ENCODE data around the gene DLG2. TPM values are rescaled to one million over a fixed set of nuclear protein-coding genes. Genes with fewer than 3 reads are reported as not detected.

Gene DLG2
- total RNA-seq, 4 donors from 2014 or later = 37.9 to 71.5 (median 44.9) TPM

DNA sequence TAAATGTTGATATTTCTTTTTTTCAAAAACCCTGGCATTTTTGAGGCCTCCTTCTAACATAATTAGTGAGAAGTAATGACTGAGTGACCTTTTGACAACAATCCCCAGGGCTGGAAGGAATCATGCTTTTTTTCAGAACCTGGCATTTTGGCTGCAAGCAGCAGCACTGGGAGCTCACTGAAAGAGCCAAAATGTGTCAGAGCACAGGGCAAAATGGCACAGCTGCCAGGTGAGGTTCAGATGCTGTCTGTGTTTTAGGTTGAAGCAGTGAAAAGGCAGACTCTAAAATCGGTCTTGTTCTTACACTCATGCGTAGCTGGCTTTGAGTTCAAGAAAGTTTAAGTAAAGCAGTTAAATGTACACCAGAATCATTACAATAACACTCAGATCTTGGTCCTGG, 1063.8 kb downstream of the DLG2 start:
- Histone ChIP-seq H3K4me1 (no peaks in the 10 kb centered on the region), H3K27me3 (no peaks in the 10 kb centered on the region), H3K9me3 (no peaks in the 10 kb centered on the region), H3K36me3 (no peaks in the 10 kb centered on the region), H3K27ac (no peak overlapping the region), H3K4me3 (no peak overlapping the region)
- 91% methylated on average over 2 of the region's 2 CpGs for WGBS
- no peak for DNase-seq (ENCODE audit: low spot score in 2 of 2)
- TF ChIP-seq POLR2AphosphoS5 (IDR thresholded peaks at IDR 0.05) (no peak), POLR2A (IDR thresholded peaks at IDR 0.05) (no peak), EP300 (IDR thresholded peaks at IDR 0.05) (no peak)
- TF ChIP-seq, protein P1, sequence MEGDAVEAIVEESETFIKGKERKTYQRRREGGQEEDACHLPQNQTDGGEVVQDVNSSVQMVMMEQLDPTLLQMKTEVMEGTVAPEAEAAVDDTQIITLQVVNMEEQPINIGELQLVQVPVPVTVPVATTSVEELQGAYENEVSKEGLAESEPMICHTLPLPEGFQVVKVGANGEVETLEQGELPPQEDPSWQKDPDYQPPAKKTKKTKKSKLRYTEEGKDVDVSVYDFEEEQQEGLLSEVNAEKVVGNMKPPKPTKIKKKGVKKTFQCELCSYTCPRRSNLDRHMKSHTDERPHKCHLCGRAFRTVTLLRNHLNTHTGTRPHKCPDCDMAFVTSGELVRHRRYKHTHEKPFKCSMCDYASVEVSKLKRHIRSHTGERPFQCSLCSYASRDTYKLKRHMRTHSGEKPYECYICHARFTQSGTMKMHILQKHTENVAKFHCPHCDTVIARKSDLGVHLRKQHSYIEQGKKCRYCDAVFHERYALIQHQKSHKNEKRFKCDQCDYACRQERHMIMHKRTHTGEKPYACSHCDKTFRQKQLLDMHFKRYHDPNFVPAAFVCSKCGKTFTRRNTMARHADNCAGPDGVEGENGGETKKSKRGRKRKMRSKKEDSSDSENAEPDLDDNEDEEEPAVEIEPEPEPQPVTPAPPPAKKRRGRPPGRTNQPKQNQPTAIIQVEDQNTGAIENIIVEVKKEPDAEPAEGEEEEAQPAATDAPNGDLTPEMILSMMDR (IDR thresholded peaks at IDR 0.05) = no peak

DNA sequence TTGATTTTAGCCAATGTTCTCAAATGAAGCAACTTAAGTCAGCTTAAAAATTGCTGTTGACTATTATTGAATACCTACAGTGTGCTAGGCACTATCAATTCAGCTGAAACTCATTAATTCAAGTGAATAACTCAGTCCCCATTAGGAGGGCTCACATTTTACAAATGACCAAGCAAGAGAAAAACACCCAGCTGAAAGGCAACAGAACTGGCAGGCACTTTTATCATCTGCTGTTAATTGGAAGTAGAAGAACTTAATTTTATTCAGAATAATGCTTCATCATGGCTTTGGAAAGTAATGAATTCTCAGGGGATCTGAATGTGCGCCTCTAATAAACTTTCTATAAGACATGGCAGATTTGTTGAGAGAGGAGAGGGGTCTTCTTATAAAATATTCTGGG, 1066.9 kb downstream of the DLG2 start:
- Histone ChIP-seq H3K27ac (no peak overlapping the region), H3K27me3 (no peaks in the 10 kb centered on the region), H3K4me1 (no peaks in the 10 kb centered on the region), H3K4me3 (no peak overlapping the region), H3K9me3 (no peaks in the 10 kb centered on the region), H3K36me3 (no peaks in the 10 kb centered on the region)
- TF ChIP-seq POLR2AphosphoS5 (IDR thresholded peaks at IDR 0.05) (no peak), POLR2A (IDR thresholded peaks at IDR 0.05) (no peak), EP300 (IDR thresholded peaks at IDR 0.05) (no peak)
- TF ChIP-seq, protein P1 (IDR thresholded peaks at IDR 0.05) = no peak
- no peak for DNase-seq (ENCODE audit: low spot score in 2 of 2)
- 72% methylated on average over 1 of the region's 1 CpG for WGBS

DNA sequence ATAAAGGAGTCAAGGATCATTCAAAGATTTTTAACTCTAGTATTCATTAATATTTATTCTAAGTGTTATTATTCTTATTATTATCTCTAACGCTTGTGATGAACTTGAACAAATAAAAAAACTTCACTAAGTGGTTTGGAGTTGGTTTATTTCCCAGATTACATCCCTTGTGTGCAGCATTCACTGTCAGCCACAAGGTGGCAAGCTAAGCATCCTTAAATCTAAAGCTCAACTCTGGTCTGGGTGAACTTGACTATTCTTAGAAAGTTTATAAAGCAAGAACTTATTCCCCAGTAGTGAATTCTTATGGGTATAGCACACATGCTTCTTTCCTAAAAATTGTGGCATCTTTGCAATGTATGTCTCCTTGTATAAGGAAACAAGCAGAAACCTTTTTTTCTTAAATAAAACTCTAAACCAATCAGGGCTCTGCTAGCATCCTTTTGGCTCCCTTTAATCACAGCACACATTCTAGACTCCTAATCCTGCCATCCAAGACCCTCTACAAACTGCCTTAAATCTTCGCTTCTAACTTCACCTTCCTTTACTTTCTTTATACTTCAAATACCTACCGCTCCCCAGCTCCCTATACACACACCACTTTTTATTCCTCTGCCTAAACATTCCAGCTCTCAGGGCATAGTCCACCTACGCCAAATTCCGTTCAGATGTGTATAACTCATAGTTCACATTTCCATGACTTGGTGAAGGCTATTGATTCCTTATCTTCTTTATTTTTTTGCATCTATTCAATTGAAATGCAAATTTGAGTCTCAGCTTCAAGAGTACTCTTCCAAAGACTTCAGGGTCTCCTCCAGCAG, 1068.8 kb downstream of the DLG2 start:
- Histone ChIP-seq H3K9me3 (no peaks in the 10 kb centered on the region), H3K36me3 (no peaks in the 10 kb centered on the region), H3K4me1 (no peaks in the 10 kb centered on the region), H3K4me3 (no peak overlapping the region), H3K27ac (no peak overlapping the region), H3K27me3 (no peaks in the 10 kb centered on the region)
- WGBS = 51% methylated on average over 5 of the region's 5 CpGs
- no peak for TF ChIP-seq POLR2A (IDR thresholded peaks at IDR 0.05)
- TF ChIP-seq, protein P1 (IDR thresholded peaks at IDR 0.05) = peak in 1 of 2 donors; percentile 75
- no peak for DNase-seq (ENCODE audit: low spot score in 2 of 2)

DNA sequence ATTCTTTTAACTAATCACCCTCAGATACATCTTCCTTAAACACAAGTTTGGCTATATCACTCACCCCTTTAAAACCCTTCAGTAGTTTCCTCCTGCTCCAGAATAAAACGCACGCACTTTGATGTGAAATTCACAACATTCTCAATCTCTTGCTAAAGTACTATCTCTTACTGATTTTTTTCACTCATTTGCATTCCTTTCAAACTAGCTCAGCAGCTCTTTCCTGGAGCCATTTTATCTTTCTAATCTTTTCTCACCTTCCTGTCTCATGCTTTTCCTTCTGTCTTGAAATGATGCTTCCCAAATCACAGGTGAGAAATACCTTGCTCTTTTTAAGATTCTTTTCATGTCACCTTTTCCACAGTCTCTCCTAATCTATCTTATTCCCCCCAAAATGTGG, 1074.4 kb downstream of the DLG2 start:
- no peak for DNase-seq (ENCODE audit: low spot score in 2 of 2)
- Histone ChIP-seq H3K4me3 (no peak overlapping the region), H3K36me3 (no peaks in the 10 kb centered on the region), H3K9me3 (no peaks in the 10 kb centered on the region), H3K27ac (no peak overlapping the region), H3K27me3 (no peaks in the 10 kb centered on the region), H3K4me1 (no peaks in the 10 kb centered on the region)
- TF ChIP-seq POLR2AphosphoS5 (IDR thresholded peaks at IDR 0.05) (no peak), EP300 (IDR thresholded peaks at IDR 0.05) (no peak), POLR2A (IDR thresholded peaks at IDR 0.05) (no peak)
- TF ChIP-seq, protein P1 (IDR thresholded peaks at IDR 0.05) = no peak
- WGBS = 52% methylated on average over 2 of the region's 2 CpGs

DNA sequence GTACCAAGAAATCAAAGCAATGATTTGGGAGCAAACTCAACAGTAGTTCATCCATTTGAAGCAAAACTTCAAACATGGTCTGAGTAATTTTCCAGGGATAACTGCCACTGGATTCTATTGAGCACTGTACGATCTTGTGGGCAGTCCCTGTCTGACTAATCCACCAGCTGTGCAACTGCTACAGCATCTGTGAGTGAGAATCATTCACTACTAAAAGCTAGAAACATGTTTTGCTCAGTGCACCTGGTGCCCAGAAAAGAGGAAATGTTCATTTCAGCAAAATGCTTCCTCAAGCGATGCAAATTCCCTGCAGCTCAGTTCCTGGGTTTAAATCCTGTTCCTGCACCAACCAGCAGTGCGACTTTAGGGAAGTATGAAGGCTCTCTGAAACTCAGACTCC, 1077.9 kb downstream of the DLG2 start:
- H3K4me1 ChIP-seq = no peaks in the 10 kb centered on the region
- no peak overlapping the region for H3K4me3 ChIP-seq
- DNase-seq (ENCODE audit: low spot score in 2 of 2) = no peak
- no peaks in the 10 kb centered on the region for H3K9me3 ChIP-seq
- 33% methylated on average over 3 of the region's 3 CpGs for WGBS
- H3K36me3 ChIP-seq = no peaks in the 10 kb centered on the region
- H3K27me3 ChIP-seq = no peaks in the 10 kb centered on the region
- no peak overlapping the region for H3K27ac ChIP-seq
- no peak for TF ChIP-seq EP300 (IDR thresholded peaks at IDR 0.05)
- no peak for TF ChIP-seq POLR2A (IDR thresholded peaks at IDR 0.05)
- no peak for TF ChIP-seq POLR2AphosphoS5 (IDR thresholded peaks at IDR 0.05)
- TF ChIP-seq, protein P1 (IDR thresholded peaks at IDR 0.05) = no peak

Measured in suprapubic skin (tissue), 4 donors.